NCI-H226 (cell line): ENCODE results near the gene IL18RAP.

Experiments
- DNase-seq: peaks from one replicate; pipeline ENCODE4 v3.0.0-alpha.2; 2015

IL18RAP gene

DNA sequence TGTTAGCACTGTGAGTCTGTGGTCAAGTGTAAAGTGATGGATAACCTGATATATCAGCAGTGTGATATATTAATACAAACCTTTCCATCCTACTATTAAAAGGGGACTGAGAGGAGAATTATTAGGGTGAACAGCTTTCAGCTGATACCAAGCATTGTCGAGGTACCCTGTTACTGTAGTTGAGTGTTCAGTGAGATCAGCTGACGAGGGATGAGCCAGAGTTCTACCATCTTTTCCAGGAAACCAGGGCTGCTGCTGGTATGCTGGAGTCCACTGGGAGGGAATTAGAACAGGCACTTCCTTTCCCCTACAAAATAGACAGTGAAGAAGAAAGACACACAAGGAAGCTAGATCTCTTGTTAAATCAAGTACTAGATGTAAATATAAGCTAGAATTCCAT, 408 bp downstream of the IL18RAP start:
- no peak for DNase-seq

DNA sequence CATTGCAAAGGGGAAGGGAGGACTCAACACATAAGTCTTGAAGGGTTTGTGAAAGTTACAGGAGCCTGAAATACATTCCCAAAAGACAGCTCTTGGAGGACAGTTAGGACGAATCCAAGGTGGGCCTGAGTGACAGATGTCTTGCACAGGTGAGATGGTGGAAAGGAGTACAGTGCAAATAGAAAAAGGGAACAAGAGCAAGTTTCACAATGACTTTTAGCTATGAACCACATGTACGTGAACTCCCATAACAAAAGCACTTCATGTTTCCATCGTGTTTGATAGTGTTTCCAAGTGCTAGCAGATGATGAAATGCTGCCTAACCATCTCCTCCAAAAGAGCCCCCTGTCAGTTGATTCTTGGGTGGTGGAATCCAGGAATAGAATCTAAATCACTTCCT, 1.8 kb downstream of the IL18RAP start:
- no peak for DNase-seq

DNA sequence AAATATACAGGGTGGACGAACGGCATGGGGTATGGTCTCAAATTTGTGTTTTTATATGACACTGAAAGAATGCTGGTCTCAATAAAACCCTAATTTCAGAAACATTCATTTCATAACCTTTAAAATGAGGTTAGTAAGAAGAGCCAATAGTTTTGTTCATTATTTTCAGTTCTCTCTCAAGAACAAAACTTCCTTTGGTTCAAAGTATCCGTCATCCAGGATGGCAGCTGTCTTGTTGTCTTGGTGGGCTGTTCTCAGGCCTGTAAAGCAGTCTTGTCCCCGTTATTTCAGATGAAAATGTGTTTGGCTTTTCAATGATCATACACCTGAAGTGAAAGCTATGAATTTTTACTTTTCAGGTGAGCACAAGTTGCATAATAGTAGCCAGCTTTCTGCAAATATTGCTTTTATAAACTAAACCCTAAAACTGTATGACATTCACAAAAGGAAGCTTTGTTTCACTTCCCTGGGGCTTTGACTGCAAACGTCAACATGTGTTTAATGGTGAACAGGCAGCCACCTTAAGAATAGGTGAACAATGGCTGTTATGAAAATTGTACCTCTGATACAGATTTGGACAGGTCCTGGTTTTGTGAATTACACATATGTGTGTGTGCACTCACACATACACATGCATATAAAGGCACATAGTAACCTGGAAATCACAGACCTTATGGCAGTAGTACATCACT, 2.6 kb downstream of the IL18RAP start:
- DNase-seq: no peak

DNA sequence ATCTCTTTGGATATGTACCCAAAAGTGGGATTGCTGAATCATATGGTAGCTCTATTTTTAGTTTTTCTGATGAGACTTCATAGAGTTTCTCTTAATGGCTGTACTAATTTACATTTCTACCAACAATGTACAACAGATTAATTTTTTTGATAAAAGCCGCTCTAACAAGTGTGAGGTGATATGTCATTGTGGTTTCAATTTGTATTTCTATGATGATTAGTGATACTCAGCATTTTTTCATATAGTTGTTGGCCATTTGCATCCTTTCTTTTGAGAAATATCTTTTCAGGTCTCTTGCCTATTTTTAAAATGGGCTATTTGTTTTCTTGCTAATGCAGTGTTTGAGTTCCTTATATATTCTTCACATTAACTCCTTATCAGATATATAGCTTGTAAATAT, 4.3 kb downstream of the IL18RAP start:
- DNase-seq: no peak

DNA sequence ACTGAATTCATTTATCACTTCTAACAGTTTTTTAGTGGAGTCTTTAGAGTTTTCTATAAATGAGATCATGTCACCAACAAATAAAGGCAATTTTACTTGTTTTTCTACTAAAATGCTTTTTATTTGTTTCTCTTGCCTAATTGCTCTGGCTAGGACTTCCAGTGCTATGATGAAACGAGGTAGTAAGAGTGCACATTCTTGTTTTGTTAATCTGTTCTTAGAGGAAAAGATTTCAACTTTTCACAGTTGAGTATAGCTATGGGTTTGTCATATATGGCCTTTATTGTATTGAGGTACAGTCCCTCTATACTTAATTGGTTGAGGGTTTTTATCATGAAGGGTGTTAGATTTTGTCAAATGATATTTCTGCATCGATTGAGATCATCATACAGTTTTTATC, 5.6 kb downstream of the IL18RAP start:
- DNase-seq: no peak

DNA sequence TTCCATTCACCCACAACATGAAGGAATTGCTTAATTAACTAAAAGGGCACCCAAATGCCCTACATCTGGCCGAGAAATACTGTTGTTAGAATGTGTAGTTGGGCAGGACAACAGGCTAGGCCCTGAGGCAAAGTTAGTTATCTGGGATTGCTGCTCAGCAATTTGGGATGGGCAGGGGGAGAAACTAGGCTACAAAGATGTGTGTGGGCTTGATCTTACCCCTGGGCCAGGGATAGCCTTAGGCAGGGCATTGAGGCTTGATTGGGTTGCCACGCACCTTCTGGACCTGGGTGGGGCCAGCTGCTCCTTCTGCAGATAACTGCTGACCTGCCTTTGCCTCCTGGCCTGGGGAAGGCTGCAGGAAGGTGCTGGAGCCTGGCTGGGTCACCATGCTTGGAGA, 9.4 kb downstream of the IL18RAP start:
- no peak for DNase-seq

DNA sequence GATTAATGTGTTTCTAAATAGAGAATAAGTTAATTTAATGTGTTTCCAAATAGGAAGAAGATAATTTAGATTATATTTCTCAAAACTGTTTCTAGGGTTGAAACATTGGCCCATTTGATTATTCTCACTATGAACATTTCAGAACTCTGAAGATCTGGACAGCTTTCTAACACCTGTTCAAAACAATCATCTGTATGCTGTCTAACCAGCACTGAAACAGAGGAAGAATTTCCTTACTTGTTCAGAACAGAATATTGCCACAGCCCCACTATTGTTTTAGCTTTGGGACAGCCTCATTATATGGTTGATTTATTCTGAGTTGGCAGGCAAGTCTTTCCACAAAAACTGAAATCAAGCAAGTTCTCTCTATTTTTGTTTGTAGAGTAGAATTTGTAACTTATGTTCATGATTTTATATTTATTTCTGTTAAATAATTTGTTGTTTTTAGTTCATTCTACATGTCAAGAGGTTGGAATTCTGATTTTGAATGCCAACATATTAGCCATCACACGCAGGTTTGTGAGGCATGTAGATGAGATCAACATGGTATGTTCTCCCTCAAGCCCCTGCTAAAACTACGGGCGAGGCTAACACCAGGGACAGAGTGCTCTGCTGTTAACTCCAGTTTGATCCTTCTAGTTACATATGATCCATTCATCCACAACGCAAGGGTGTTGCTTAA, 11.2 kb downstream of the IL18RAP start:
- DNase-seq: no peak

DNA sequence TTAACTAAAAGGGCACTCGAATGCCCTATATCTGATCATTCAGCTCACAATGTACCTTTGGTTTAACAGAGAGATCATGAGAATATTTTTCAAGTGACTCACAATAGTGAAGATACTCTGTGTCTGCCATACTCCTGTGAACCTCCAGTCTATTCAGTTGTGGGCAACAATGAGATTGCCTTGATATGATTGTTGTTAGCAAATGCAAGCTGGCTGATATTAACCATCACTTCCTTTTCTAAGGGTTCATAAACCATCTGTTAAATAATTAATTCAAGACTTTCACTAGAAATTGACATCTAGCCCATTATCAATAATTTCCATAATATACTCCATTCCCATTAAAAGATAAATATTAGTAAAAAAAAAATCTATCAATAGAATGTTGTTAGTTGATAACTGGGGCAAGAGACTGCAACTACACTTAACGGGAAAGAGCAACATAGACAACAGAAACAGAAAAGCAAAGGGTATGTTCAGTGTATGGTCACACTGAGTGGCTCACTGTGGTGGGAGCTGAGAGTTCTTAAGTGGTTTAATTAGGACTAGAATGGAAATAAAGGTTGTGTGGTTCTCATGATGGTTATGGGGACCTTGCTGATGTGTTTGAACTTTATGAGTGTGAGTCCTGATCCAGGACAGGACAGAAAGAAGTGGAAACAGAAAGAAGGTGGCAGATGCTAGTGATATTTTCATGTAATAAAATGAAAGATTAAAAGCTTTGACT, 11.9 kb downstream of the IL18RAP start:
- DNase-seq: no peak

DNA sequence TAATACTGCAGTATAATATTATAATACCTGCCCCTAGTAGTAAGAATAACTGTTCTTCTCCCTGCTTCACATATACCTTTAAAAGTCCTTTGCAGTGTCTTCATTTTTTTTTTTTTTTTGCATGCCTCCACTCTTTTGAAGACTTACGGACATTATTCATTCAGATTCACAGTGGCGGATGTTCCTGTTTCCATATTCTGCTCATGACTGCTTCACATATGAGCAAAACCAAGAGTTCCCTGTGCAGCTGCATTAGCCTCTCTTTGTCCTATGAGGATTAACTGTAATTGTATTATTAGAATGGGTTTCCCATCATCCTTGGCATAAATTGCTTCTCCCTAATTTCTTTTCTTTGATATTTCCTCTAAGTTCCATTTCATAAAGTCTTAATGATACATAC, 12.8 kb downstream of the IL18RAP start:
- DNase-seq: no peak

DNA sequence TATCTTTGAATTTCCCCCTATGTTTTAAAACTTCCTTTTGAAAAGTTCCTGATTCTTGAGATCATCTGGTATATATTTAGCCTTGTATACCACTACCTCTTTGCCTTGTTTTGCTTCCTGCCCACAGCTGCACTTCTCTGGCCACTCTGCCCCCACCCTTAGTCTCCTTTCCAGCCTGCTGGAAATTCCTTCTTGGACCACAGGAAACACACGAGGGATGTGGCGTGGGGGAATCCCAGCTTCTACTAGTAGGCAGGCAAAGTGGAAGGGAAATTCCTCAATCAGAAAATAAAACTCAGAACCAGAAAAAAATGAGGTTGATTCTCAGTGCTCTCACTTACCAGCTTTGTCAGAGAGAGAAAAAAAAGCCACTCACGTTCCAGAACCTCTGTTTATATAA, 13.4 kb downstream of the IL18RAP start:
- peak; percentile 77 for DNase-seq

DNA sequence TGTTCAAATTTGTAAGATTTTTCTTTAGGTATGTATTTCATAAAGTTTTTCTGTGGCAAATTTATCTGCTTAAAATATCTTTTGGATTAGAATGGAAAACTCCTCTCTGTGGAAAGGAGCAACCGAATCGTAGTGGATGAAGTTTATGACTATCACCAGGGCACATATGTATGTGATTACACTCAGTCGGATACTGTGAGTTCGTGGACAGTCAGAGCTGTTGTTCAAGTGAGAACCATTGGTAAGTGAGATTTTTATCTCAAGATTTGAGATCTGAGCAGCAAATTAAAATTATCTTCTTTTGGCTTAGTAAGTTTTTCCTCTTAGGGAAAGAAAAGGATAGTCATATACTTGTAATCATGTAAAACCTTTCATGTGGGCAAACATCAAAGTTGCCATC, 14.2 kb downstream of the IL18RAP start:
- no peak for DNase-seq

DNA sequence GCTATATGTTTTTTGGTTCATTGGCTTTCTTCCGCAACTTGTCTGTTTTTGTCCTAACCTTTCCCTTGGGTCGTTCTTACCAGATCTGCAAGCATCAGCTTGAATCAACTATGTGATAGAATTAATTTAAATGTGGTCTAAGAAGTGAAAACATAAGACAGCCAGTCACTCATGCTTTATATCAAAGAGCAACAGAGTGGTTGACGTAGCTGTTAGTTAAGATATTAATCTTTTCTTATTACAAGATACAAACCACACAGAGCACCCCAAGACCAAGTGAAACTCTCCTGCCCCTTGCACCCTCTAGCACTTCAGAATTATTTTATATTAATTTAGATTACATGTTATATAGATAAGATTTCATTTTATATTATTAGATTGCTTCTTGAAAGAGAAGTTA, 15.2 kb downstream of the IL18RAP start:
- no peak for DNase-seq

DNA sequence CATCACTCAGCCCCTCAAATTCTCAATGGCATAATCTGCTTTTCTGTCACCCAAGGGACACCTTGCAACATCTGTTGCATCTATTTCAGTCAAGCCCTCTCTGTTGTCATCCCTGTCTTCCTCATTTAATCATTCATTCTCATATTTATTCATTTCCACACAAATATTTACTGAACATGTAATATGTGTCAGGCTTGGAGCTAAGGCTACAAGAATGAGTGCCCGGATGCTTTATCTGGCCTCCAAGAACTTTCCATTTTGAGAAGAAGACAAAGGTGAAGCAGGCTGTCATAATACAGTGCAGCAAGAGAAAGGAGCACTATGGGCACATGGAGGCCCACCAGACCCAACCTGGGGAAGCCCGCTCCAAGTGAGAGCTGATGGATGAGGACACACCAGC, 15.6 kb downstream of the IL18RAP start:
- DNase-seq: no peak

DNA sequence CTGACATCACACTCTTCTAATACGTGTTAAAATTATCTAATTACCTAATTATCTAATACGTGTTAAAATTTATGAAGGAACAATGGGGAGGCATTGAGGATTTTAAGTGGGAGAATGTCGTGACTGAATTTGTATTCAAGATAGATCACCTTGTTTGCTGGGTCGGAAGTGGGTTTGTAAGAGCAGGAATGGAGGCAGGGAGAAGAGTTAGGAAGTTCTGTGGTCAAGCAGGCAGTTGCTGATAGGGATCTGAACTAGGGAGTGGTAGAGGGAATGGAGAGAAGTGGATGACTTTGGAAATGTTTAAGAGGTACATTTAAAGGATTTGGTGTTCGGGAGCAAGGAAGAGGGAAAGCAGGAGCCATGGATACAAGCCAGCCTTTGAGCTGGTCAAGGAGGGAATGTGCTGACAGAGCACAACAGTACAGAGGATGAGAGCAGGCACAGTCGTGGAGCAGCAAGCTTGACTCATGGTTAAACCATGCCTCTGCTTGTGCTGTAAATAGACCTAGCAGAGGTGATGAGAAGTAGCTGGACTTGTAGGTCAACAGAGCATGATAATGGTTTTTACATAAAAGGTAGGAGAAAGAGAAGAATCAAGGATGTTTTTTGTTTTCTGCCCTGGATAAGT, 16.2 kb downstream of the IL18RAP start:
- DNase-seq: peak; percentile 78

DNA sequence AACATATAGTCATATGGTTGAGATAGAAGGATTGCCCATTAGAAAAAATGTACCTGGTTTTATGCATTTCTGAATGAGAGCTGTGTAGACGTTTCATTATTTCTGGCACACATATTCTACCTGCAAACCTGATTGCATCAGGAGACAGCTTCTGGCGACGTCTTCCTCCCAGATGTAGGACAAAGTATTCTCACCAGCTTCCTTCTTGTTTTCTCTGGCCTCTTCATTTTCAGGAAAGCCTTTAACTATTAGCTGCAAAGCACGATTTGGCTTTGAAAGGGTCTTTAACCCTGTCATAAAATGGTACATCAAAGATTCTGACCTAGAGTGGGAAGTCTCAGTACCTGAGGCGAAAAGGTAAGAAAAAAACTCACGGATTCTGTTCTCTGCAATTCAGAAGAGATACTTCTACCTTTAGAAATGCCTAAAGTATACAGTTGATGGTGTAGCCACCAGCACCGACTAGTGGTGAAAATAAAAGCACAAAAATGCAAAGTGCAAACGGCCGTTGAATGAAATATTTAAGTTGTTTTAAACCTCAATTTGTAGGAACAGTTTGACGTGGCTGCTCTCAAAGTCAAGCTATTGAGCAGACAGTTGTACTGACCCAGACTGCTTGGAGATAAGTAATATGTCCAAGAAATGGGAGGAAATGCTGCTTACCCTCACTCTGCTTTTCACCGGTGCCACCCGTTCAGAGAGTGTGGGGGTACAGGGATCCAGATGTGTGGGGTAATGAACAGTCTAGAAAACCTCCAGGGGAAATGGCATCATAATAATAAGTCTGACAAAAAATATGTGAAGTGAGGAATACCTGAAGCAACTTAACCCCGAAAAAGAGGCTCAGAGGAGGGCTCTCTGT, 20.2 kb downstream of the IL18RAP start:
- peak; percentile 17 for DNase-seq

DNA sequence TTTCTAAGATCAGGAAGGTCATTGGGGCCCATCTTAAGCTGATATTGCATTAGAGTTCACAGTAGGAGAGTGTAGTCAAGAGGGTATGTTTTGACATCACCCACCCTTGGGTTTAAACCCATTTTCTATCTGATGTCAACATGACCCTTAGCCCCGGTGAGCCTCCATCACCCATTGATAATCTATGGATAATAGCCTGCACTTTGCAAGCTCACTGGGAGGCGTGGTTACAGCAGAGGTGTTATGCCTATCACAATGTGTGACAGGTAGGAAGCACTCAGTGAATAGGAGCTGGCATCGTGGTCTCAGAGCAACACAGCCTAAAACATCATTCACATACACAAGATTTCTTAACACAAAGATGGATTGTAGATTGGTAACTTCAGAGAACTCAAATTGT, 21.3 kb downstream of the IL18RAP start:
- DNase-seq: no peak

DNA sequence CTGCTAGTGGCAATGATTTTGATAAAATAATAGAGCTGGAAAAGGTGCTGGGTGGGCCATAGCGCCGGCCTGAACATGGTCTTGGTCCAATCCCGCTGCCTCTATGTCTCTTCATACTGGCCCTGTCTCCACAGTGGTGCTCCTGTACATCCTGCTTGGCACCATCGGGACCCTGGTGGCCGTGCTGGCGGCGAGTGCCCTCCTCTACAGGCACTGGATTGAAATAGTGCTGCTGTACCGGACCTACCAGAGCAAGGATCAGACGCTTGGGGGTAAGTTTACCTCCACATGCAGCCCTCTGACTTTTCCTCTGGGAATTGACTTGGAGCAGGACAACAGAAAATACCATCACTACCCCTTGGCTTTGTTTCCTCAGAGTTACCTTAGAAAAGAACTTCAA, 24.0 kb downstream of the IL18RAP start:
- no peak for DNase-seq

DNA sequence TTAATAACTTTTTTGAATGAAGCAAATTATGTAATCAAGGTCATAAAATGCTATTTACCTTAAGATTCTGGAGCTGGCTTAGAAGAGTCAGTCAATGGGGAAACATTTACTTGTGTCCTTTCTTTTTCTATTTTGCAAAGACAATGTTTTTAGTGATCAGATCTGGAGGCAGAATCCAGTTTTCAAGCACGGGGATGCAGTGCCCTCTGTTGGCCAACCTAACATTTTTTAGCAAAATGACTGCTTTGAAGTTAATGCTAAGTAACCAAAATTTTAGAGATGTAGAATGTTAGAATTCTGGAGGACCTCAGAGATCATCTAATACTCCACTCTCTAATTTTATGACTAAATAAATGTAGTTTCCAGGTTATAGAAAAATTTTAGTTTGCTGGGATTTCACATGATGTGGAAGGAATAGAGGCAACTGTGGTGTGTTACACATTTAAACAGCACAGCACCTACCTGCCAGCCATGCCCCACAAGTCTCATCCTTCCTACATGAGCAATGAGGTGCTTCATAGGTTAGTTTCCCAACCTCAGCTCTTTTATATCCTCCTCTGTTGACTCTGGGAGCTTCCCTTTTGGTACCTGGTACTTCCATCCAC, 26.5 kb downstream of the IL18RAP start:
- DNase-seq: no peak

DNA sequence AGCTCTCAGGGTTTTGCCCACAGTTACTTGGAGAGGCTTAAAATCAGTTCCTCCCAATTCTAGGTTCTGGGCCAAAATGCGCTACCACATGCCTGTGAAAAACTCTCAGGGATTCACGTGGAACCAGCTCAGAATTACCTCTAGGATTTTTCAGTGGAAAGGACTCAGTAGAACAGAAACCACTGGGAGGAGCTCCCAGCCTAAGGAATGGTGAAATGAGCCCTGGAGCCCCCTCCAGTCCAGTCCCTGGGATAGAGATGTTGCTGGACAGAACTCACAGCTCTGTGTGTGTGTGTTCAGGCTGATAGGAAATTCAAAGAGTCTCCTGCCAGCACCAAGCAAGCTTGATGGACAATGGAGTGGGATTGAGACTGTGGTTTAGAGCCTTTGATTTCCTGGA, 29.0 kb downstream of the IL18RAP start:
- DNase-seq: no peak

DNA sequence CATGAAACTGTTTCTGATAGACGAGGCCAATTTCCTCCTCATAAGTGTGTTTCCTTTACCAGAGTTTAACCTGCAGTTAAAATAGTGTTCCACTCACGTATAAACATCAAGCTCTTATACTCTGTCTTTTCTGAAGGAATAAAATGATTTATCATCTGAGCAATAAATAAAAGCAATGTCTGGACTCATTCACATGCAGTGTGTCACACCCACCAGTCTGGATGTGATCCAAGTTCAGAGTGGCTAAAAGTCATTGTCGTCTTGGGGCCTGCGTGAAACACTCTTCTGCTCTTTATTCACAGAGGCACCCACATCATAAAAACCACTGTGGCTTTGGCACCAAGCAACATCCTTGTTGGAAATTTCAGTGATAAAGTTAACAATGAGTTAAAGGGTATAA, 30.5 kb downstream of the IL18RAP start:
- DNase-seq: no peak

DNA sequence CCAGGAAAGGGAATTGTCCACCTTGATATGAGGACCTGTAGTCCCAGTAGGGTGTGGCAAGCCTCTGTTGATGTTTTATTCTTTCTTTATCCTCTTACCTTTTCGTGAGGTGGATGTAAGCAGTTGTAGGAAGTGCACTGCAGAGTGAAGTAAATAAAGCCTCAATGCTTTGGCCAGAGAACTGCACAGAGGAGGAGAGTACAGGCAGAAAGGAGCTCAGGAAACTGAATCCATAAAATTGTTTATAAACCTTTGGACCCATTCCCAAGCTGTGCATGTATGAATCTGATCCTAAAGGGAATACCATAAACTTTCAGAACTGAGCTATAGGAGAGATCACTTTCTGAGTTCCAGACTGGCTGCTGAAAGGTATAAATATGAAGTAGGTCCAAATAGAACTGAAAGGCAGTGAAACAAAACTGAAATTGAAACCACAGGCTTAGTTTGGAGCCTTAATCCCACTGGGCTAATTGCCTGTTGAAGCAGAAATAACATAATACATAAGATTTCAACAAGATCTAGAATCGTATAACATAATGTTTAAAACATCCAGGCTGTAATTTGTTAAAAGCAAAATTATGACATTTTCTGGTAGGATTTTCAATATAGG, 32.2 kb downstream of the IL18RAP start:
- no peak for DNase-seq

DNA sequence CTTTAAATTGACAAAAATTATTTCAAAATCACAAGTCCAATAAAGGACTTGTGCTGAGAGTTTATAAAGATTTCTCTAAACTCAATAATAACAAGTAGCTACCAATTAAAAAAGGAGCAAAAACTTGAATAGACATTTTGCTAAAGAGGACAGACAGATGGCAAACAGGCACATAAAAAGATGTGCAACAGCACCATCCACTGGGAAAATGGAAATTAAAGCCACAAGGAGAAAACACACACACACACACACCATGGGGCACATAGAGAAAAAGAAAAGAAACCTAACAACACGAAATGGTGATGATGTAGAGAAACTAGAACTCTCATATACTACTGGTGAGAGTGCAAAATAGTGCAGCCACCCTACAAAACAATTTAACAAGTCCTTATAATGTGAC, 37.5 kb downstream of the IL18RAP start:
- DNase-seq: no peak
